Measurements from ENCODE around the gene MRPL49. TPM values are rescaled to one million over a fixed set of nuclear protein-coding genes. Genes with fewer than 3 reads are reported as not detected.

Gene MRPL49
- total and polyA plus RNA-seq, 2 donors (not counting 1 experiment from before 2014, with no cell fraction given): 39.6 to 48.5 TPM

DNA sequence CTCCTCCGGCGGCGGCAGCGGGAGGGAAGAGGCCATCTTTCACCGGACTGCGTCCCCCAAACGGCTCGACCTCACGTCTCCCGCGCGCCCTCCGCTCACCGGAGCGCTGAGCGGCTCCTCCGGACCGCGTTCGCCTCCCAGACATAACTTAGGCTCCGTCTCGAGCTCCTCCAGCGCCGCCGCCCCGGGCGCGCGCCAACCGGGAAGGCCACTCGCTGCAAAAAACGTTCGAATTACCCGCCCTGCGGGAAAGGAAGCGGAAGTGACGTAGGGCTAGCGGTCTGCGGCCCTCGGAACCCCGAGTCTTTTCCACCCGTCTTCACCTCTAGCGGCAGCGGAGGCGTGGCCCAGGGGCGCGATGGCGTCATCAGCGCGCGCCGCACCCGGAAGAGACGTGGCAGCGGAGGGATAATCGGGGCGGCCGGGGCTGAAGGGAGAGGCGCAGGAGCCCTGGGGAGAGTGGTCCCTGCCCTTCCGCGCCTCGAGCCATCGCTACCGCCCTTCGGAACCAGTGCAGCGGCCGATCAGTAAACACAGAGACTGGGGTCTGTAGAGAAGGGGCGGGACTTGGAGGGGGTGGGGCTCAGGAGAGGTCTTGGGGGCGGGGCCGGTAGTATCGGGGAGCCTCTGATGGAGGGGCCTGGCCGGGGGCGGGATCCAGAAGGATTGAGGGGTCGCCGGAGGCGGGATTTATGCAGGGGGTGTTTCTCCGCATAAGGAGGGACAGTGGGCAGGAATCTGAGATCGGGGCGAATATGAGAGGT is 38.1 kb upstream of the MRPL49 start, which contains the start of the genes CDCA5 and ZFPL1:
Gene CDCA5 (minus strand): TSS at position 207 of the 764 bp plus-strand sequence. CDS start 62 bp downstream, at position 145.
Gene ZFPL1 (plus strand): TSS at position 389 of the 764 bp plus-strand sequence. CDS start 477 bp downstream, outside the sequence.
- peak within 1 kb of the TSS; percentile 88 for H3K4me2 ChIP-seq (replicated peaks; ENCODE audit: low read depth, low read length, poor library complexity, severe bottlenecking)
- H3K36me3 ChIP-seq (replicated peaks in 1 of 2; ENCODE audit: control extremely low read depth in 1 of 2, control insufficient read depth in 1 of 2, extremely low read depth in 1 of 2, insufficient read depth in 2 of 2, low read length in 1 of 2): peaks cover 0 to 40% of the 10 kb centered on the region in 2 experiments
- peaks cover 24% of the 10 kb centered on the region for H3K79me2 ChIP-seq (ENCODE audit: control insufficient read depth, insufficient read depth, low read length)
- peak; percentile 87 for ATAC-seq (ENCODE audit: low read depth)
- under 1% methylated on average over 77 of the region's 79 CpGs for WGBS (ENCODE audit: insufficient coverage)
- peak; percentile 98 for DNase-seq
- H3K27me3 ChIP-seq (replicated peaks in 1 of 4; ENCODE audit: control extremely low read depth in 1 of 4, control insufficient read depth in 3 of 4, insufficient read depth in 4 of 4, low read length in 3 of 4): no peaks in the 10 kb centered on the region
- peak within 1 kb of the TSS; percentile 100 for H3K27ac Mint-ChIP-seq
- peaks cover 12 to 19% of the 10 kb centered on the region in 2 donors for H3K4me1 ChIP-seq (ENCODE audit: control insufficient read depth in 2 of 2, insufficient read depth in 2 of 2, low read length in 2 of 2)
- peak within 1 kb of the TSS; percentile 86 for H3K9ac ChIP-seq (ENCODE audit: low read length)
- POLR2A ChIA-PET: no interaction called here
- no peaks in the 10 kb centered on the region for H3K9me3 ChIP-seq (ENCODE audit: control extremely low read depth in 1 of 3, control insufficient read depth in 2 of 3, insufficient read depth in 1 of 3, low read length in 2 of 3)
- no peaks in the 10 kb centered on the region for H3K27me3 Mint-ChIP-seq
- peak within 1 kb of the TSS; percentile 98 for H2AFZ ChIP-seq (ENCODE audit: insufficient read depth, low read depth, low read length, poor library complexity, severe bottlenecking)
- intact Hi-C loops (cut with micrococcal nuclease): loop anchor here (1.0 kb wide), 9 partner anchors 12 to 167 kb away; partner anchors contain the start of genes ARL2, ATG2A, FAU and MRPL49
- peak within 1 kb of the TSS; percentile 98 for H3K4me3 Mint-ChIP-seq
- H3K4me3 ChIP-seq (ENCODE audit: control extremely low read depth in 1 of 5, extremely low read depth in 1 of 5, insufficient read depth in 1 of 5, low read depth in 2 of 5, low read length in 4 of 5): peak within 1 kb of the TSS; percentile 61 to 81 (median 76)
- H3K4me1 Mint-ChIP-seq: peaks cover 28% of the 10 kb centered on the region
- H3K9me3 Mint-ChIP-seq (ENCODE audit: insufficient read depth): no peaks in the 10 kb centered on the region
- CTCF ChIA-PET: interaction anchor here (0.5 to 2.0 kb wide), 3 partner anchors 27 to 50 kb away, joined by 3 to 8 read pairs (median 6); partner anchors contain the start of gene SAC3D1
- peak within 1 kb of the TSS; percentile 91 to 94 for H3K27ac ChIP-seq (ENCODE audit: low read length in 2 of 2)
- TF ChIP-seq, protein P1, sequence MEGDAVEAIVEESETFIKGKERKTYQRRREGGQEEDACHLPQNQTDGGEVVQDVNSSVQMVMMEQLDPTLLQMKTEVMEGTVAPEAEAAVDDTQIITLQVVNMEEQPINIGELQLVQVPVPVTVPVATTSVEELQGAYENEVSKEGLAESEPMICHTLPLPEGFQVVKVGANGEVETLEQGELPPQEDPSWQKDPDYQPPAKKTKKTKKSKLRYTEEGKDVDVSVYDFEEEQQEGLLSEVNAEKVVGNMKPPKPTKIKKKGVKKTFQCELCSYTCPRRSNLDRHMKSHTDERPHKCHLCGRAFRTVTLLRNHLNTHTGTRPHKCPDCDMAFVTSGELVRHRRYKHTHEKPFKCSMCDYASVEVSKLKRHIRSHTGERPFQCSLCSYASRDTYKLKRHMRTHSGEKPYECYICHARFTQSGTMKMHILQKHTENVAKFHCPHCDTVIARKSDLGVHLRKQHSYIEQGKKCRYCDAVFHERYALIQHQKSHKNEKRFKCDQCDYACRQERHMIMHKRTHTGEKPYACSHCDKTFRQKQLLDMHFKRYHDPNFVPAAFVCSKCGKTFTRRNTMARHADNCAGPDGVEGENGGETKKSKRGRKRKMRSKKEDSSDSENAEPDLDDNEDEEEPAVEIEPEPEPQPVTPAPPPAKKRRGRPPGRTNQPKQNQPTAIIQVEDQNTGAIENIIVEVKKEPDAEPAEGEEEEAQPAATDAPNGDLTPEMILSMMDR (IDR thresholded peaks at IDR 0.05): no peak
- TF ChIP-seq EZH2 (IDR thresholded peaks at IDR 0.05; ENCODE audit: borderline replicate concordance, insufficient read depth, low read depth, low read length, poor library complexity, severe bottlenecking): no peak
- H4K20me1 ChIP-seq (ENCODE audit: control insufficient read depth, insufficient read depth, low read length, poor library complexity, severe bottlenecking): peaks cover 8% of the 10 kb centered on the region

All from B cell (primary cell).